ENCODE results near the gene LNPEP. TPM values are rescaled to one million over a fixed set of nuclear protein-coding genes. Genes with fewer than 3 reads are reported as not detected.

Gene LNPEP
- total and polyA plus RNA-seq, 12 donors = 5.4 to 87.4 (median 65.5) TPM

GRCh38 chr5:97002983-97003382 is 67.1 kb downstream of the LNPEP start:
- Histone ChIP-seq H3K27me3 (no peaks in the 10 kb centered on the region), H3K9me3 (no peaks in the 10 kb centered on the region), H3K36me3 (peaks cover 0 to 96% (median 24%) of the 10 kb centered on the region in 9 donors), H3K27ac (no peak overlapping the region), H3K4me3 (no peak overlapping the region), H3K4me1 (no peaks in the 10 kb centered on the region)
- WGBS, 2 donors = 97 to 100% methylated on average over 1 of the region's 1 CpG
- intact Hi-C loops (cut with DNase I) = loop anchor here in 4 of 10 donors (5.0 to 10.0 kb wide), 5 partner anchors 128 to 159 kb away; partner anchors contain the start of genes ERAP2 (in 1 of the 4) and LIX1 (in 1 of the 4)
- no peak for DNase-seq
- no peak for TF ChIP-seq CTCF (IDR thresholded peaks at IDR 0.05)
- ATAC-seq = no peak

- WGBS, 2 donors = 99 to 100% methylated on average over 2 of the region's 2 CpGs
- H3K27ac ChIP-seq = no peak overlapping the region
Measured at GRCh38 chr5:97004423-97005060, 68.7 kb downstream of the LNPEP start.

GRCh38 chr5:97006454-97007060 is 70.7 kb downstream of the LNPEP start:
- Histone ChIP-seq H3K27ac (no peak overlapping the region), H3K4me1 (peaks cover 0 to 19% (median 11%) of the 10 kb centered on the region in 9 donors), H3K9me3 (no peaks in the 10 kb centered on the region), H3K4me3 (no peak overlapping the region), H3K27me3 (no peaks in the 10 kb centered on the region), H3K36me3 (peaks cover 0 to 70% (median 19%) of the 10 kb centered on the region in 9 donors)
- no peak for TF ChIP-seq CTCF (IDR thresholded peaks at IDR 0.05)
- DNase-seq (no peak), ATAC-seq (no peak)
- intact Hi-C loops (cut with DNase I) = loop anchor here in 4 of 10 donors (5.0 to 10.0 kb wide), 5 partner anchors 128 to 619 kb away; partner anchors contain the start of genes ERAP2 (in 1 of the 4) and LIX1 (in 1 of the 4)
- WGBS, 2 donors = 76% methylated on average over 3 of the region's 3 CpGs

More at GRCh38 chr5:97004423-97005060, 68.7 kb downstream of the LNPEP start:
- H3K4me3 ChIP-seq = no peak overlapping the region
- no peak for TF ChIP-seq CTCF (IDR thresholded peaks at IDR 0.05)
- intact Hi-C loops (cut with DNase I) = loop anchor here in 4 of 10 donors (5.0 to 10.0 kb wide), 6 partner anchors 130 to 617 kb away; partner anchors contain the start of genes ERAP2 (in 1 of the 4) and LIX1 (in 1 of the 4)
- H3K4me1 ChIP-seq = peaks cover 0 to 8% (median 7%) of the 10 kb centered on the region in 9 donors
- H3K9me3 ChIP-seq = no peaks in the 10 kb centered on the region
- ATAC-seq (no peak), DNase-seq (no peak)
- no peaks in the 10 kb centered on the region for H3K27me3 ChIP-seq
- H3K36me3 ChIP-seq = peaks cover 0 to 81% (median 19%) of the 10 kb centered on the region in 9 donors

- intact Hi-C loops (cut with DNase I) = loop anchor here in 4 of 10 donors (5.0 to 10.0 kb wide), 5 partner anchors 125 to 622 kb away; partner anchors contain the start of genes ERAP2 (in 1 of the 4) and LIX1 (in 1 of the 4)
- peak overlapping the region in 5 of 10 donors; percentile 2 to 35 (median 23) for H3K27ac ChIP-seq
- H3K9me3 ChIP-seq = no peaks in the 10 kb centered on the region
- peaks cover 0 to 19% (median 11%) of the 10 kb centered on the region in 9 donors for H3K4me1 ChIP-seq
- H3K36me3 ChIP-seq = peaks cover 0 to 68% (median 19%) of the 10 kb centered on the region in 9 donors
- peak in 1 of 2 donors; percentile 9 for DNase-seq
- no peak overlapping the region for H3K4me3 ChIP-seq
- TF ChIP-seq CTCF (IDR thresholded peaks at IDR 0.05) = no peak
- 24 to 26% methylated on average over 3 of the region's 3 CpGs for WGBS, 2 donors
- ATAC-seq = peak in 7 of 8 donors; percentile 52 to 76 (median 69)
- no peaks in the 10 kb centered on the region for H3K27me3 ChIP-seq
Measured at GRCh38 chr5:97009212-97009898, 73.5 kb downstream of the LNPEP start.
